ENCODE data around the gene OR4F6. TPM values are rescaled to one million over a fixed set of nuclear protein-coding genes. Genes with fewer than 3 reads are reported as not detected.
"Not testable (repeated sequence)": the region's sequence is repeated elsewhere in the genome, so short reads cannot be mapped to it uniquely, and the experiment has no call there.

The OR4F6 gene, protein sequence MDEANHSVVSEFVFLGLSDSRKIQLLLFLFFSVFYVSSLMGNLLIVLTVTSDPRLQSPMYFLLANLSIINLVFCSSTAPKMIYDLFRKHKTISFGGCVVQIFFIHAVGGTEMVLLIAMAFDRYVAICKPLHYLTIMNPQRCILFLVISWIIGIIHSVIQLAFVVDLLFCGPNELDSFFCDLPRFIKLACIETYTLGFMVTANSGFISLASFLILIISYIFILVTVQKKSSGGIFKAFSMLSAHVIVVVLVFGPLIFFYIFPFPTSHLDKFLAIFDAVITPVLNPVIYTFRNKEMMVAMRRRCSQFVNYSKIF
- polyA plus RNA-seq (ENCODE audit: insufficient read length), result not detected

DNA sequence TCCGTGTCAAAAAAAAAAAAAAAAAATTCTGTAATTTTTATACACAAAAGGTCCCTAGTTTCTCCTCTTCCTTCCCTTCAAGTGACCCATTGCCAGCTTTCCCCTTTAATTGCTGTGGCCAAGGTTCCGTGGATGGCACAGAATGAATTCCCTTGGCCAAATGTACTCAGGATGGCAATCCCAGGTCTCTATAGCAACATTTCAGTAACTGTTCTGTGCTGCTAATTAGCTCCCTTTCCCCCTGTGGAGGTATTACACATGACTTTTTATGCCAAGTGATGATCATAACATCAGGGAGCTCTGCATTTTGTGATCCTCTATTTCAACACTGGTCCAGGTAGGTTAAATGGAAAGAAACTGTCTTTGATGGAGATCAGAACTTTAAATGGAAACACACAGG lies at the start of gene OR4F6:
Gene OR4F6 (plus strand): TSS at position 301 of the 400 bp plus-strand sequence. CDS start 2,211 bp downstream, outside the sequence.
- no peak for DNase-seq (ENCODE audit: low read depth)

GRCh38 chr15:101764669-101765339 lies 38.5 kb upstream of the OR4F6 start:
- DNase-seq (ENCODE audit: low read depth), result not testable (repeated sequence)

- DNase-seq (ENCODE audit: low read depth), result not testable (repeated sequence)
These were observed 38.0 kb upstream of the OR4F6 start for GRCh38 chr15:101765340-101765671.

DNA sequence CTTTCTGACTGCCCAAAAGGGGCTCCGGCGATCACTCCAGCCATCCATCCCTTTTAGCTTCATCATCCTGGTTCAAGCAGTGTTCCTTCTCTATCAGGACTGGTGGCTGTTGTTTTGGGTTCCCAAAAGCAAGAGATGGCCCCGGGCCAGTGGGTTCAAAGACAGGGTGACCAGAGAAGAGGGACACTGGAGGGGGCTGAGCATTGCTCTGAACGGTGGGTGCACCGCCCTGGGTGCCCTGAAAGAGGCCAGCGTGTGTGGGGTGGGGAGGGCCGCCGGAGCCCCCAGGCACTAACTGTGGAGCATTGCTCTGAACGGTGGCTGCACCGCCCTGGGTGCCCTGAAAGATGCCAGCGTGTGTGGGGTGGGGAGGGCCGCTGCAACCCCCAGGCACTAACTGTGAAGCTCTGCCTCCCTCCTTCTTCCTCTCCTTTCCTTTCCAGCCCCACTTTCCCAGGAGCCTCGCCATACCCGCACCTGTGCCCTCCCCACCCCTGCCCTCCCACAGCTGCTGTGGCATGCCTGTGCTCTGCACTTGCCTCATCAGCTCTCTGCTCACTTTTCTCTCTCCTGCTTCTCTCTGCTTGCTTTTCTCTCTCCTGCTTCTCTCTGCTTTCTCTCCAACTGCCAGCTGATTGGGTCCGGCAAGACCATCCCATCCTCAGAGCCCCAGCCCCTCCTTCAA lies 37.4 kb upstream of the OR4F6 start:
- DNase-seq (ENCODE audit: low read depth), result no peak

DNA sequence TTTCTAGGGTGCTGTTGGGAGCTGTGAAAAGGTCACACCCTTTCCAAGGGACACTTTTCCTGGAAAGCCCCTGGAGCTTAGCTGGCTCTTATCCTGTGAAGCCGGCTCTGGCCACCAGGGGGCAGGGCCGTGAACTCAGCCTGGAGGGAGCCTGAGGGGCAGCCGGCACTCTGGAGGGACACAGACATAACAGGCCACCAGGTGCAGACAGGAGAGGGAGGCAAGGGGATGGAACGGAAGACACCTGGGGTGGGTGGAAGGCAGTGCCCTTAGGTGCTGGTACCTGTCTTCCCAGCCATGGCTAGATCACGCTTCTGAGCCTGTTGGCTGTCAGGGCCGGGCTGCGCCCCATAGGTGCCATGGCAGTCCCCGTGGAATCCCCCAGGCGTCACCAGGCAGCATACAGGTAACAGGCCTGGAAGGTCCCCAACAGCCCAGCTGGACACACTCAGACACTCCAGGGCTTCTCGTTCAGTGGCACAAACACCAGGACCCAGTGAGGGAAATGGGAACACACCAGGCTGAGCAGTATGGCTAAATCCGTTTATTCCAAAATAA lies 36.1 kb upstream of the OR4F6 start:
- DNase-seq (ENCODE audit: low read depth), result not testable (repeated sequence)

GRCh38 chr15:101772921-101773320 lies 30.4 kb upstream of the OR4F6 start:
- no peak for DNase-seq (ENCODE audit: low read depth)

- no peak for DNase-seq (ENCODE audit: low read depth)
These were observed 29.7 kb upstream of the OR4F6 start for GRCh38 chr15:101773496-101774100.

DNA sequence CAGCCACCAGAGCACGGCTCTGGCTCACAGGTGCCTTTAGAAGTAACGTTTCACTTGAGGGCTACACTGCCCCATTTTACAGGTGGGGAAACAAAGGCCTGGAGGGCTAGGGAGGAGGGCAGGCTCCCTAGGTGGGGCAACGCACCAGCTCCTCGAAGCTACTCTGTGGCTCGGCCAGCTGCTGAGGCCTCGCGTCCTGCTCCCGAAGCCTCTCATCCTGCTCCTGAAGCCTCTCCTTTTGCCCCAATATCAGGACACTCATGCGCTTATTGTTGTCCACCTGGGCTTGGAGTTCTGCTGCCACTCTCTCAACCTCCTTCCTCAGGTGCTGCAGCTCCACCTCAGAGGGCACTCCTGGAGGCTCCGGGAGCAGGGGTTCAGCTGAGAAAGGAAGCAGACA lies 28.2 kb upstream of the OR4F6 start:
- DNase-seq (ENCODE audit: low read depth), result no peak

GRCh38 chr15:101778576-101778975 lies 24.7 kb upstream of the OR4F6 start:
- not testable (repeated sequence) for DNase-seq (ENCODE audit: low read depth)

DNA sequence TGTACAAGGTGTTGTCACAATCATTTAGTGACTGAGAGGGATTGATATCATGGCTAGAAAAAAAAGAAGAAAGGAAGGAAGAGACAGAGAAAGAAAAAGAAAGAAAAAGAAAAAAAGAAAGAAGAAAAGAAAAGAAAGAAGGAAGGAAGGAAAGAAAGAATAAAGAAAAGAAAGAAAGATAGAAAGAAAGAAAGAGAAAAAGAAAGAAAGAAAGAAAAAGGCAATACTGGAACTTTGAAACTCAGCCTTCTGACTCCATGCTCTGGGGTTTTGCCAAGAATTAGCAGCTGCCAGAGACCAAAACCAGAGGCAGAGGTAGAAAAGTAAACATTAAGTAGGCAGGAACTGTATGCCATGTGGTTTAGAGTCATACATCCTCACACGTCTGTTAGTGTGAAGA lies 23.1 kb upstream of the OR4F6 start:
- not testable (repeated sequence) for DNase-seq (ENCODE audit: low read depth)

GRCh38 chr15:101781928-101782327 lies 21.4 kb upstream of the OR4F6 start:
- no peak for DNase-seq (ENCODE audit: low read depth)

DNA sequence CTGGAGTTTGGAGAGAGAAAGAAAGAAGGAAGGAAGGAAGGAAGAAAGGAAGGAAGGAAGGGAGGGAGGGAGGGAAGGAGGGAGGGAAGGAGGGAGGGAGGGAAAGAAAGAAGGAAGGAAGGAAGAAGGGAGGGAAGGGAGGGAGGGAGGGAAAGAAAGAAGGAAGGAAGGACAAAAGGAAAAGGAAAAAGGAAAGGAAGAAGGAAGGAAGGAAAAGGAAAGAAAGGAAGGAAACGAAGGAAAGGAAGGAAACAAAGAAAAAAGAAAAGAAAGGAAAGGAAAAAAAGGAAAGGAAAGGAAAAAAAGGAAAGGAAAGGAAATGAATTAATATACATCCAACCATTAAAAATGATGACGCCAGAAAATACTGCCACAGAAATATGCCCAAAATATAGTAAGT lies 18.7 kb upstream of the OR4F6 start:
- DNase-seq (ENCODE audit: low read depth), result no peak

GRCh38 chr15:101786422-101786821 lies 16.9 kb upstream of the OR4F6 start:
- not testable (repeated sequence) for DNase-seq (ENCODE audit: low read depth)

GRCh38 chr15:101788001-101788400 lies 15.3 kb upstream of the OR4F6 start:
- not testable (repeated sequence) for DNase-seq (ENCODE audit: low read depth)

GRCh38 chr15:101788503-101789269 lies 14.6 kb upstream of the OR4F6 start:
- DNase-seq (ENCODE audit: low read depth), result not testable (repeated sequence)

DNA sequence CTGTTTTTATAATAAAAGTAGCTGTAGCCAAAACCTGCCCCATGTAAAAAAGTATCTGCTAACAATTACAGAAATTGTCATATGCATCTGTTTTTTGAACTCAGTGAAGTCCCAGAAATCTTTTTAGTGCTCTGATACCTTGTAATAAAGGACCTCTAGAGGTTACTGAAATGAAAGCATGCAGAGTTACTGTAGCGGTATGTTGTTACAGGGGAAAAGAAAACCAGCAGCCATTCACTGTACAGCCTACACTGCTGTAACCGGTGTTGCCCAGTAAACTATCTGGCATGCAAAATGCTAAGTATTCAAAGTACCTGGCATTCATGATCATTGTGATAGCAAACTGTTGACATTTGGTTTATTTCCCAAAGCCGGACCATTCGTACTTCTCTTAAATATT lies 12.6 kb upstream of the OR4F6 start:
- not testable (repeated sequence) for DNase-seq (ENCODE audit: low read depth)

GRCh38 chr15:101793981-101794380 lies 9.3 kb upstream of the OR4F6 start:
- DNase-seq (ENCODE audit: low read depth), result not testable (repeated sequence)

DNA sequence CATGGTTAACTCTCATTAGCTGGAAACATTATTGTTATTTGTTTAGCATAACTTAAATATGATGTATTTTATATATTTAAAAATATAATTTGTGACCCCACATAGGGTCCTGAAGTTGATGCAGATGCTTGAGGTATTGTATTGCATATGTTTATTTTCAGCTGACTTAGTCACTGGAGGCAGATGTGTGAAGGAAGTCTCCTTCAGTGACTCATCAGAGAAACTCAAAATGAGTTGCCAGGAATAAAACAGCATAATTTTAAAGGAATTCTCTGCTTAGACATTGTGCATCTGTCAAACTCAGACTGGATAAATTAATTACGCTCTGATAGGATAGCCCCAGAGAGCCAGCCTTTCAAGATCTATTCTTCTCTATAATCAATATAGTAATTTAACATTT lies 7.9 kb upstream of the OR4F6 start:
- no peak for DNase-seq (ENCODE audit: low read depth)

- no peak for DNase-seq (ENCODE audit: low read depth)
These were observed 3.6 kb upstream of the OR4F6 start for GRCh38 chr15:101799665-101800064.

GRCh38 chr15:101801048-101801447 lies 2.3 kb upstream of the OR4F6 start:
- DNase-seq (ENCODE audit: low read depth), result no peak

DNA sequence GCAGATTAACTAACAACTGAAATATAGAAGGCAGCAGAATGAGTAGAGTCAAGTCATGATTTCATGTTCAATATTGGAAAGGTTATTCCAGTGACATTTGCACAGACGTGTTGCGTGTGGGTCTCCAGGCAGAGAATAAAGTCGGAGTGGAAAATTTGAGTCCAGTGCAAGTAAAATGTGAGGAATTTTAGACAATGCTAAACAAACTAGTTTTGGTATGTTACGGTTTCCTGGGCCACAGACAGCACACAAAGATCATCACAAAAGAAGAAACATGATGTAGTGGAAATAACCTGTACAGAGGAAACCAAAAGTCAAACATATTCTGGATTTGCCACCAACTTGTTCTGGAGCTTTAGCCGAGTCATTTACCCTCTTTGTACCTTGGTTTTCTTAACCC lies 367 bp downstream of the OR4F6 start:
- no peak for DNase-seq (ENCODE audit: low read depth)

Data from forelimb muscle (tissue), 1 donor.